ENCODE measurements around the gene TAF1B.

The TAF1B gene

DNA sequence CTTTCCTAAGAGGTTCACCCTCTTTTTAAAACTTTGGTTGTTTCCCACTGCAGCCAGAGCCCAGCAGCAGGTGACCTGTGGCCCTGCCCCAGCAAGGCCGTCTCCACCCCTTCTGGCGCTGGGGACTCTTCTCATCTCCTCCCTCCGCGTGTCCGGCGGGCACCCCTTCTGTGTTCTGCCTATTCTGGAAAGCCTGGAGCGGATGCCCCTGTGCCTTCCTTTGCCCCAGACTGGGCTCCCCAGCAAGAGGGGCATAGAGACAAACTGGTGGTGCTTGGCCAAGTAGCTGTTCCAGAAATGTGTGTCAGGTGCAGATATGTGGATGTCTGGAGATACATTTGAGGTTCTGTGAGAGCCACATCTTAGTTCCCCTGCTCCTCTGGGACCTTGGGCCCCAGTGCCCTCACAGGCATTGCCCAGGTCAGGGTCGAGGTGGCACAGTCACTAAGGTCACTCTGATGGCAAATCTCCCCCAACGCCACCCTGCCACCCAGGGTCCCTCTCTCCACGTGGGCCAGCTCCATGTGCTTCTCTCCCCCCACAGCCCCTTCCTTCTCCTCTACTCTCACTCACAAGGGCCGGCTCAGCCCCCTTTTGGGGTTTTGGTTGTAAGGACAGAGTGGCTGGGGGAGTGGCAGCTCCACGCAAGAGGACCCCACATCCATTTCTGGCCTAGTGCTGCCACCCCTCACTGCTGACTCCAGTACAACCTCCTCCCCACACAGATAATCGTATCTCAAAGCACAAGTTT is 35.5 kb upstream of the TAF1B start:
- no peak for DNase-seq (ENCODE audit: low read depth, low spot score)

DNA sequence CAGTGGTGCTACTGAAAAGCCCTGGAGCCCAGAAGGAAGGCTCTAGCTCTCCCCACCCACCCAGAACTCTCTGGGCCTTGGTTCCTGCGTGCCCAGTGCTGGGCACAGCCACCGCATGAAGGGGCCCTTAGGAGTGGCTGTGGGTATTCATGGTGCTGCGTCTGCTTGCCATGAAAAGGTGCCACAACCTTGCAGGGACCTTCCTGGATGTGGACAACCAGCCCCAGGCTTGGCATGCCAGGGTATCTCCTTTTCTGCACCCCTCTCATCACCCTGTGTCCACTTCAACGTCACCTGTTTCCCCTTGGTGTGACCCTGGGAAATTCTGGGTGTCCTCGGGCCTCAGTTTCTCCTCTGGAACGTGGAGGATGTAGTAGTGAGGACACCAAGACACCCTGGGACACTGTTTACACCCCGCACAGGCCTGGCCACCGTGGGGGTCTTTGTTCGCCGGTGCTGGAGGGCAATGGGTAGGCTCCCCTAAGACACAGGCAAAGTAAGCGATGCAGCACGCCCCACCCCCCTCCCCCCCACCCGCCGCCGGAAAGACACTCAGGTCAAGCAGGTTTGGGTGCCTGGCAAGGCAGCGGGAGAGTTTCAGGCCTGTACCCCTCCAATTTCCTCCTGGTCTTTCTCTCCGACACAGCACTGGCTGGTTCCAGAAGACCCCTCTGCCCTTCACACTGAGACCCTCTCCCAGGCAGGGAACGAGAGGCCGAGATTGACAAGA is 34.8 kb upstream of the TAF1B start:
- no peak for DNase-seq (ENCODE audit: low read depth, low spot score)

DNA sequence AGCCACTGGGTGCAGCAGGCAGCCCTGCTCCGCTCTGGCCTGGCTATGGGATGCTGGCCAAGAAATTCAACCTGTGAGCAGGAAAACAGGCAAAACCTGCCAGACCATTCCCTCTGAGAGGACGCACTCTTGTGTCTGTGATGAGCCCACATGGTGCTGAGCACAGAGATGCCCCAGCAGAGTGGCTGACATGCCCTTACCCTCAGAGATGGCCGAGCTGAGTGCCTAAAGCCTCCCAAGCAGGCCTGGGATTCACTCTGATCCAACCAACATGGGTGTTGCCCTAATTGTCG is 34.3 kb upstream of the TAF1B start:
- no peak for DNase-seq (ENCODE audit: low read depth, low spot score)

DNA sequence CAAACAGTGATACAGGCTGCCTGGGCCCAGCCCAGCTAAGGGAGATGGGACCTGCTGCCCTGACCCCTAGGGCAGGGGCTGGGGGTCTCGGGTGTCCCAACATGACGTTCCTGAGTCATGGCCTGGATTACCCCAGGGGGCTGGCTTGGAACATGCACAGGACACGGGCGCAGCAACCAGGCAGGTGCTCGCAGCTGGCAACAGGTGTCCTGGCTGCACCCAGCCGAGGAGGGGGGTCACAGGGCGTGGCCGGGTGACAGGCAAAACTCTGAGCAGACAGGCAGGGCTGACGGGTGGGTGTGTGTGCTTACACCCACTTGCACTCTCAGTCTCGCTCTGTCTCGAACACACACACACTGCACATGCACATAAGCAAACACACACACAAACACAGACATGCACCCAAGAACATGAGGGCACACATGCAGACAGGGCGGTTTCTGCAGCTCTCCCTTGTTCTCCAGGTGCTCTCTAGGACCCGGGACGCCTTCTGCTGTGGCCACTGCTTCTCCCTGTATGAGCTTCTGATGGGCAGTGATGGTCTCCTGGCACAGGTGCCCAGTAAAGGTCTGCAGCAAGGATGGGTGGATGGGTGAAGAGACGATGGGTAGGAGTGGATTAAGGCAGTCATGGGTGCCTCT is 33.7 kb upstream of the TAF1B start:
- DNase-seq (ENCODE audit: low read depth, low spot score): no peak

DNA sequence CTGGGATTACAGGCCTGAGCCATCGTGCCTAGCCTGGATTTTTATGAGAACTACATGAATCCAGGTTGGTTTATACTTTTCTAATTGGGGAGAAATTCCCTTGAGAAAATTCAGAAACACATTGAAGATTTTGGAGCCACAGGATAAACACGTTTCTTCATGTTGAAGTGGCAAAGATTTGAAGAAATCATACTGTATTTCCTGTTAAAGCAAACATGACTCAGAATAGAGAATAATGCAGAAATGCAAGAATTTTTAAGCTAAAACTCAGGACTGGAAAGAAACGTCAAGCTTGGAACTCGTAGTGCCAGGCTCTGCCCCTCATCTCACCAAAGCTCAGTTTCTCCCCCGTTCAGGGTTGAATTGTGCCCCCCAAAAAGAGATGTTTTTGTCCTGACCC is 32.1 kb upstream of the TAF1B start:
- DNase-seq (ENCODE audit: low read depth, low spot score): no peak

DNA sequence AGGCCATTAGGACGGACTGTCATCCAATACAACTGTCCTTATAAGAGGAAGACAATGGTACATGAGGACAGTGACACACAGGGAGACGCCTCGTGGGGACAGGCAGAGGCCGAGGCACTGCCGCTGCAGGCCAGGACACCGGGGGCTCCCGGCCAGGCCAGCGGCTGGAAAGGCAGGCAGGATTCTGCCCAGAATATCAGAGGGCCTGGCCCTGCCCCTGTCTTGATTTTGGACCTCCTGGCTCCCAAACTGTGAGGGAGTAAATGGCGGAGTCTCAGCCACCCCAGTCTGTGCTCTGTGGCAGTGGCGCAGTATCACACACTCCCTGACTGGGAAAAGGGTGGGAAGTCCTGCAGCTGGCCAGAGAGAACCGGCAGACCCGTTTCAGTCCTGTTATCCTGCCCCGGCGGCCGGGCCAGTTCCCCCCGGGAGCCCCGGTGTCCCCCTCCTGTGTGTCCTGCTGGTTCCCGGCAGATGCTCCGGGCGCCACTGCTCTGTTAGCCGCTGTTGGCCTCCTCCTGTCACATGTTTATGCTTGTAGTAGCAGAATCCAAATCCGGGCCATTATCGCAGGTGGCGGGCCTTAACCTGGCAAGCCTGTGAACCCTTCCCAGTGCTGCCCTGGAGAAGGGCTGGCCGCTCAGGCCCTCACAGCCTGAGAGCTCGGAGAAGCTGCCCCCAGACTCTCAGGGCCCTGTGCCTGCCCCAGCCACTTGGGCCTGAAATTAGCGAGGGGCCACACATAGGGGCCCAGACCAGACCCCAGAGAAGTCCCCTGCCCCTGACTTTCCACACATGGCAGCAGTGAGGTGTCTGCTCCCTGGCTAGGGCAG is 31.4 kb upstream of the TAF1B start:
- DNase-seq (ENCODE audit: low read depth, low spot score): no peak

DNA sequence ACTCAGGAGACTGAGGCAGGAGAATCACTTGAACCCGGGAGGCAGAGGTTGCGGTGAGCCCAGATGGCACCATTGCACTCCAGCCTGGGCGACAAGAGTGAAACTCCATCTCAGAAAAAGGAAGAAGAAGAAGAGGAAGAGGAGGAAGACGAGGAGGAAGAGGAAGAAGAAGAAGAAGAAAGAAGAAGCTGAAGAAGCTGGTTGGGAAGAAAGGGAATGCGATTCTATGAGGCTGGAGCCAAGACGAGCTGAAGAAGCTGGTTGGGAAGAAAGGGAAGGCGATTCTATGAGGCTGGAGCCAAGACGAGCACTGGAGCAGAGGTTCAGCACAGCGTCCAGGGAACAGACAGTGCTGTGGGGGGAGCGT is 30.3 kb upstream of the TAF1B start:
- DNase-seq (ENCODE audit: low read depth, low spot score): no peak

DNA sequence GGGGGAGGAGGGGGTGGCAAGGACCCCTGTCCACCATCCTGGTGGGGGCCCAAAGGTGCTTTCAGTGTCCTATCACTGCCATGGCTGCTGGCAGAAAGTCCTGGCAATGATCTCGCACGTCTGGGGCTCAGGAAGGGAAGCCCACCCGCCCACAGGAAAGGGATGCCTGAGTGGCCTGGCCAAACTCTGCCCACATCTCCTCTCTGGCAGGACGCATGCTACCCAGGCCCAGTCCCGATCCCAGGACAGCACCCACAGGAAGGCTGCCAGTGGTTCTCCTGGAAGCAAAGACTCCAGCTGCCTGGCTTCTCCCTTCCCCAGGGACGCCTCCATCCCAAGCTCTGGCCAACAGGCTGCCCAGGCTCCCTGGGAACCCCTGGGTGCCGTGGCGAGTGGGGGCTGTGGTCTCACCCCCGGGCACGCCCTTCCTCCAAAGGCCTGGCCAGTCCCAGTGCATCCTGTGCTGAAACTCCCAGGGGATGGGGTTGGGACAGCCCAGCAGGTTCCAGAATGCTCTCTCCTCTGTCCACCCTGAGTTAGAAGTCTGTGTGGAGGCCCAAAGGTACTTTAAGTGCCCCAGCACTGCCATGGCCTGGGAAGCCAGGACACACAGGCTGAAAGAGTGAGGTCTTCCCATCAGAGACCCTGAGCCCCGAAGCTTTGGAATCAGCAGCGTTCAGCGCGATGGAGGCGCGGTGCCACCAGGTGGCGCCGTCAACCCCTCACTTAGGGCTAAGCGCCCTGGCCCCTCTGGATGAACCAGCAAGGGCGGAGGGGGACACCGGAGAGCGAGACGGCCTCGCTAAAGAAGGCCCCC is 29.8 kb upstream of the TAF1B start:
- DNase-seq (ENCODE audit: low read depth, low spot score): peak; percentile 28

DNA sequence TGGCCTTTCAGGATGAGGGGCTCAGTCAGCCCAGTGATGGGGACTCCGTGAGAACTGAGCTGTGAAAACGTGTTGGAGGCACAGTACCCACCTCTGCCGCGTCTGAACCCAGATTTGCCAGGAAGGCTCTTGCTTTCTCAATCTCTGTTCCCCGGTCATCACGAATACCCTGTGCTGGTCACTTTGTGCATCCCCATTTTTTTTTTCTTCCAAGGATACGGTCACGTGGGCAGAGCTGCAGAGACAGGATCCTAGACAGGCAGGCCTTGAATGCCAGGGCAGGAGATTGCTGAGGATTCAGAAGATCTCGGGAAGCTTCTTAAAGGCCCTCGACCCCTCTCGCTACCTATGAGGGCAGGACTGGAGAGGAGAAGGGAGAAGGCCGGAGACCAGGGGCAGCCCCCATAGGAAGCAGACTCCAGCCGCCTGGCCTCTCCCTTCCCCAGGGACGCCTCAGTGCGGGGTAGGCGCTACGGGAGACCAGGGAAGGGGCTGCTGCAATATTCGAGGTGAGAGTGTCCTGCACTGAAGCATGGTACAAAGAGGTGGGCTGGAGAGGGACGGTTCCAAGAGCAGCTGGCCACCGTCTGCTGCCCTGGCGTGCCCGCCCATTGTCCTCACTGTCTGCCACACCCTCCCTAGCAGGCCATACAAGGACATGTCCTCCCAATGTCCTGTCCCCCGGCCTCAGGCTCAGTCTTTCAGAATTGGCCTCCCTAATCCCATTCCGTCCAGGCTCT is 29.0 kb upstream of the TAF1B start:
- no peak for DNase-seq (ENCODE audit: low read depth, low spot score)

DNA sequence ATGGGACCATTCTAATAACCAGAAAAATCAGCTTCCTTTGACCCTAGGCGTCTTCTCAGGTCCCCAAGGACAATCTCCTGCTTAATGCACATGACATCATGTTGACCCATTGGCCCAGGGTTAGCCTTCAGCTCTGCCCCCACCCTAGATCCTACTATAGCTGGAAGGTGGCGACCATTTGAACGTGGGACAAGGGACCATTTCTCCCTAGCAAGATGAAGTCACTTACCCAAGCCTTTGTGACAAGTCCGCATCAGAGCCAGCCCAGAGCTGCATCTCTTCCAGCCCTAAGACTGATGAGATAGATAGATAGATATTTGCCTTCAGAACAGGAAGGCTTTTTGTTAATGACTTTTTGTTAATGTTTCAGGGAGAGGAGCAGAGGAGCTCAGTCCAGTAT is 28.2 kb upstream of the TAF1B start:
- no peak for DNase-seq (ENCODE audit: low read depth, low spot score)

DNA sequence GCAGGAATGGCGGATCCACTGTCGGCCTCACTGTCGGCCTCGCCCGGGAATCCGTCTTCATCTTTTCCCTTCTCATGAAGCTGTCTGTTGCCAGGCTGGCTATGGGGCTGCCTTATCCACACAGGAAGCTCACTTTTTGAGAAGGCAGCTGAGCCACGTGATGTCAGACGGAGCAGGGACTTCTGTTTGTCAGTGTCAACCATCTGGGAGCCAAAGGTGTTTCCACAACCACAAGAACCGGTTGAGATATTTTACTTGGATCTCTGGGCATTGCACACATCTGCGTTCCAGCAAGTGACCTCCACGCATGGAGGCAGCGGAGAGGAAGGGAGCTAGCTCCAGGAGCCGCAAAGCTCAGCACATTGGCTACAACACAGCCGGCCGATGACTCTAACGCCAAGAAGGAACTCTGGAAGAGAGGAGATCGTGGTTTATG is 27.4 kb upstream of the TAF1B start:
- DNase-seq (ENCODE audit: low read depth, low spot score): no peak

DNA sequence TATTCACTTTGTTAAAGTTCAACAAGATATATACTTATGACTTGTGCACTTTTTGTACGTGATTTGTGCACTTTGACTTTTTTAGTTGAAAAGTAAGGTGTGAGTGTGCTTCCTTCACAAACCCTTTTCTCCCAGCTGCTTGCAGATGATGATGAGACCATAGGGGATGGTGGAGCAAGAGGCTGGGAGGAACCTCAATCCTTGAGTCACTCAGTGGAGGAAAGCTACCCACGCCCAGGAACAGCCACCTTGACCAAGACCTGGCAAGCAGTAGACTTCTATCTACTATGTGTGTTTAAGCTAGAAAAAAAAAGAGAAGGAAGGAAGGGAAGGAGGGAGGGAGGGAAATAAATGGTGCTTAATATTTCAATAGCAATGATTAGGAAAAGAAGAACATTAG is 25.2 kb upstream of the TAF1B start:
- no peak for DNase-seq (ENCODE audit: low read depth, low spot score)

DNA sequence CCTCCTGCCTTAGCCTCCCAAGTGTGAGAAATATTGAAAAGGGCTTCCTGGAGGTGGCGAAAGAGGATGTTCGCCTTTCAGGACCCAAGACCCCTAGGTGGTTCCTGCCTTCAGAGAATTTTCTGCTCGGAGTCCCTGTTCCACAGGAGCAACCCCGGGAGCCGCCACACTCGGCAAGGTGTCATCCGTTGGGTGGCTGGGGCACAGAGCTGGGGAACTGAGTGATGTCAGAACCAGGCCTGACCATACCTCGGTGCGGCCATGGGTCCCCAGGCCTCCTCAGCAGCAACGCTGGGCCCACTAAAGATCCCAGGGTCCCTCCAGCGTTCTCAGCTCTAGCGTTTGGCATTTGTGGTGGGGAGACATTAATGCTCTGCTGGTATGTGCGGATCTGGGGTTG is 23.7 kb upstream of the TAF1B start:
- no peak for DNase-seq (ENCODE audit: low read depth, low spot score)

DNA sequence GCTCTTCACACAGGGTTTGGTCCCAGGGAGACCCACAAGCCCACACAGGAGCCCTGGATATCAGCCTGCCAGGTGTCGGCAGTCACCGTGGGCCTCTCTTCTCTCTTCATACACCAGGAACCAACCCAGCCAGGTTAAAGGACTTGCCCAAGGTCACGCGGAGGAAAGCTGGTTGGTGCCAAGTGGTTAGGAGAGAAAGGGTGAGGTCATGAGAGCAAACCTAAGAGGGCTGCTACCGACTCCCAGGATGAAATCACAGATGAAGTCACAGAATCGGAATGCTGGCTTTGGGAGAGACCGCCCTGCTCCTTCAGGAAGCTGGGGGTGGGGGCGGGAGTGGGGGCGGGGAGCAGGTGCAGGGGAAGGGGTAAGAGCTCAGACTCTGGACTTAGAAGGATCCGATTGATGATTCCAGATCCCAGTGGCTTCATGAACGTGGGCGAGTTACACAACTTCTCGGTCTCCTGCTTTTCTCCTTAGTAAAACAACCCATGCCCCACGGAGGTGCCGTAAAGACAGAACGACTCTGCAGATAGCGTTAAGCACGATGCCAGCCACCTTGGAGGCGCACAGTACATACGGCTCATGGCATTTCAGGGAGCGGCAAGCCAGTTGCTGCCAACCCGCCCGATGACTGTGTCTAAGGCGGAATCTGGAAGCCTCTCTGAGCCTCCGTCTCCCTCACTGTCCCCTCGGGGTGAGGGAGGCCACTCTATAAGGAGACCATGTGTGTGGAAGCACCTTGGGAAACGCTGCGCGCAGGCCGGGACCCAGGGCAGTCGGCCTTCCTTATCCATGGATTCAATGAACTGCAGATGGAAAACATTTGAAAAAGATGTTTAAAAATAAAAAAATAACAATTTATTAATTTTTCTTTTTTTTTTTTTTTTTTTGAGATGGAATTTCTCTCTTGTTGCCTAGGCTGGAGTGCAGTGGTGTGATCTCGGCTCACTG is 23.0 kb upstream of the TAF1B start:
- DNase-seq (ENCODE audit: low read depth, low spot score): no peak

DNA sequence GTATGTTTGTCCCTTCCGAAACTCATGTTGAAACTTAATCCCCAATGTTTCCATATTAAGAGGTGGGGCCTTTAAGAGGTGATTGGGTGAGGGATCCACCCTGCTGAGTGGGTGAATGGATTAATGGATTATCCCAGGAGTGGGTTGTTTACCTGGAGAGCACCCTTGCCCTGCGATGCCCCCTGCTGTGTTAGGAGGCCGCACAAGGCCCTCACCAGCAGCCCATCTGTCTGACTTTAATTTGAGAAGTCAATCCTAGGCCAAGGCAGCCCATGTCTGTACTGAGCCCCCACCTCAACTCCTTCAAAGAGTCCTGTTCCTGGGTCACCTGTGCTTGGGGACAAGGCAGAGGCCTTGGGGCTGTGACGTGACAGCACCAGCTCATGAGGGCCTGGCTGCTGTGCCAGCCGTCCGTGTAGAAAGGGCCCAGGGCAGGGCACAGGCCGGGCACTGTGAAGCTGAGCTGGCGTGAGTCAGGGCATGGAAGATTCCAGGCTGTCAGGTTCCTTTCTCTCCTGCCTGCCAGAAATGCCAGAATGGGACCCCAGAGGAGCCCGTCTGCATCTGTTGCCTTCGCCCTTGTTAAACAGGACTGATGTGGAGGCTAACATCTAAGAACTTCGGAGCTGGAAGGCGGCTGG is 21.3 kb upstream of the TAF1B start:
- no peak for DNase-seq (ENCODE audit: low read depth, low spot score)

DNA sequence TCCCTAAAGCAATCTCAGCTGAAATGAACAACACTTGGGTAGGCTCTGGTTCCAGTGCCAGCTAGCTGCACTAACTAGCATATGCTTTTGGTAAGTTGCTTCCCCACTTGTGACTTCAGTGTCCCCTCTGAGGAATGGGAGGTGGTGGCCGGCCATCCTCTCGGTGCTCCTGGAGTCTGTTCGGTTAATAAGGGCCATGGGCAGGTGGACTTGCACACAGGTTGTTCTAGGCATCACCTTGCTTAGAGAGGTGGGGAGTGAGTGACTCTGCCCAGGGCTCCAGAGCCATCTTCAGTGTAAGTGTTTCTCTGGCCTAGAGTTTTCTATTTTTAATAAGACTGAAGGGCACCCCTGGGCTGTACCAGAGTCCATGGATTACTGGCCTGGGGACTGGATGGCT is 18.8 kb upstream of the TAF1B start:
- DNase-seq (ENCODE audit: low read depth, low spot score): no peak

DNA sequence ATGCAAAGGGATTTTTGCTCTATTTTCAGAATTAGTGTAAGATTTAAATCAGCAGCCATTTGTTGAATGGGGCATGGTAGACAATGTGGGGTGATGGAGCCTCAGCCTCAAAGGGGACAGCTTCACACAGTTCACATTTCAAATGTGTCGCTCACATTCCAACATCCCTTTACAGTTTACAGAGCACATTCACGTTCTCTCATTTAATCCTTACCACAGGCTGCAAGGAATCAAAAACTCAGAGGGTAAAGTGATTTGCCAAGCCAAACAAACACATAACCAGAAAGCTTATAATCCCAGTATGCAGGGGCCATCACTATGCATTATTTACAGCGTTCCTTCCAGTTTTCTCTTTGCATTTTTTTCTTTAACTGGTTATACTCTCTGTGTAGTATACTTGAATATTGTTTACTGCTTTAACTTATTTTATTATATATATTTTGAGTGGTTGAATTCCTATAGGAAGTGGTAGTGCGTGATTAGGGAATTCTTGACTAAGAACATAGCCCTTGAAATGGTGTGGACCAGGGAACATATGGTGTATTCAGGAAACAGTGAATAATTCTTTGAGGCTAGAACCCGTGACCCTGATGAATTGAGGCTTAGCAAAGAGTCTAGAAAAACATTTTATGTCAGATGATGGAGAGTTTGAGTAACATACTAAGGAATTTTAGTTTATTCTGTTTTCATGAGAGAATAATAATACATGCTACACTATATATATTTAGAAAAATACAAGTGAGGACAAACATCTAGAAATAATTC is 18.1 kb upstream of the TAF1B start:
- no peak for DNase-seq (ENCODE audit: low read depth, low spot score)

DNA sequence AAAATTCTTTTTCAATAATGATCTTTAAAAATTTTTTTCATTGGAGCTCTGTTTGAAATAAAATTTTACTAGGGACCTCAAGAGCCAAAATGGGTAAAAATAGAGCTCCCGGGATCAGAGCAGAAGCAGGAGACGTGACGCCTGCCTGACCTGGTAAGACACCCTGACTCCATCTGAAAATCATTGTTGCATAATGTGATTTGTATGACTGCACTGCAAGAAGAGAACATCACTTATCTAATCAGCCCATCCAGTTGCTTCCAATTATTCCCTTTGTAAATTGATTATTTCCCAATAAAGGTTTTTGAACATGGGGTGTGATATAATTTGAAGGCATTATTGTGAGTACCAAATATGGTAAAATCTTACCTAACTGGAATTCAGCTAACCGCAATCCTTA is 17.1 kb upstream of the TAF1B start:
- DNase-seq (ENCODE audit: low read depth, low spot score): no peak

Data from activated naive CD8-positive, alpha-beta T cell treated with anti-CD3 and anti-CD28 coated beads, Interleukin-2, amount 50 U/mL, for 16 hours (primary cell).